SJSA1 (cell line): ENCODE measurements around the gene SHB. TPM values are rescaled to one million over a fixed set of nuclear protein-coding genes. Genes with fewer than 3 reads are reported as not detected.
A peak's percentile ranks its signal among the peaks of the same experiment; 100 is the strongest.

Experiments
- DNase-seq, 2 experiments: peaks; one replicate each; pipeline ENCODE4 v3.0.0-alpha.2; 2015 to 2020; ENCODE audit warnings: low spot score in 2 of 2, low read depth in 1 of 2
- H3K27ac ChIP-seq: fragments of 250-450 bp; sonication (Bioruptor Pico); 2 replicates; pipeline ENCODE4 v1.5.1; 2020; ENCODE audit warnings: mild to moderate bottlenecking, moderate library complexity
- H3K27me3 ChIP-seq: fragments of 250-450 bp; sonication (Bioruptor Pico); replicated peaks from 2 replicates; pipeline ENCODE4 v1.5.1; 2020; ENCODE audit warnings: mild to moderate bottlenecking, moderate library complexity
- H3K36me3 ChIP-seq: fragments of 250-450 bp; sonication (Bioruptor Pico); 2 replicates; pipeline ENCODE4 v1.5.1; 2020; ENCODE audit warnings: mild to moderate bottlenecking
- H3K4me1 ChIP-seq: fragments of 250-450 bp; sonication (Bioruptor Pico); replicated peaks from 2 replicates; pipeline ENCODE4 v1.6.1; 2021; ENCODE audit warnings: mild to moderate bottlenecking
- H3K4me3 ChIP-seq: fragments of 250-450 bp; sonication (Bioruptor Pico); 2 replicates; pipeline ENCODE4 v1.5.1; 2020; ENCODE audit warnings: mild to moderate bottlenecking
- H3K9me3 ChIP-seq: fragments of 250-450 bp; sonication (Bioruptor Pico); replicated peaks from 2 replicates; pipeline ENCODE4 v1.5.1; 2020; ENCODE audit warnings: mild to moderate bottlenecking
- total RNA-seq: library from RNA; depleted of rRNA; stranded (reverse); fragments of >200 nt; shearing (Covaris generic); gene quantifications from 2 replicates; pipeline ENCODE4 v1.2.3, GENCODE V29; 2014

The SHB gene
- total RNA-seq, 1 experiment from 2014 or later, result 19.3 TPM

- Histone ChIP-seq H3K27ac (no peak overlapping the region), H3K27me3 (no peaks in the 10 kb centered on the region), H3K4me1 (peaks cover 39% of the 10 kb centered on the region), H3K36me3 (peaks cover 57% of the 10 kb centered on the region), H3K9me3 (no peaks in the 10 kb centered on the region), H3K4me3 (no peak overlapping the region)
- DNase-seq, result no peak
Observed at GRCh38 chr9:38063363-38063707, 5.7 kb downstream of the SHB start.

GRCh38 chr9:38062498-38063362 lies 6.3 kb downstream of the SHB start:
- H3K4me3 ChIP-seq, result no peak overlapping the region
- H3K27me3 ChIP-seq, result no peaks in the 10 kb centered on the region
- DNase-seq, result peak in 1 of 2 experiments; percentile 51
- peaks cover 51% of the 10 kb centered on the region for H3K36me3 ChIP-seq
- H3K9me3 ChIP-seq, result no peaks in the 10 kb centered on the region
- H3K4me1 ChIP-seq, result peaks cover 39% of the 10 kb centered on the region
- H3K27ac ChIP-seq, result no peak overlapping the region

- Histone ChIP-seq H3K4me3 (no peak overlapping the region), H3K36me3 (peaks cover 44% of the 10 kb centered on the region), H3K9me3 (no peaks in the 10 kb centered on the region), H3K4me1 (peaks cover 39% of the 10 kb centered on the region), H3K27ac (no peak overlapping the region), H3K27me3 (no peaks in the 10 kb centered on the region)
- no peak for DNase-seq
Observed at GRCh38 chr9:38062106-38062497, 6.9 kb downstream of the SHB start.

GRCh38 chr9:38061326-38061977 lies 7.6 kb downstream of the SHB start:
- Histone ChIP-seq H3K27me3 (no peaks in the 10 kb centered on the region), H3K36me3 (peaks cover 39% of the 10 kb centered on the region), H3K4me3 (no peak overlapping the region), H3K27ac (no peak overlapping the region), H3K9me3 (no peaks in the 10 kb centered on the region), H3K4me1 (peaks cover 39% of the 10 kb centered on the region)
- no peak for DNase-seq

GRCh38 chr9:38060681-38061080 lies 8.3 kb downstream of the SHB start:
- Histone ChIP-seq H3K27ac (no peak overlapping the region), H3K4me3 (no peak overlapping the region), H3K36me3 (peaks cover 36% of the 10 kb centered on the region), H3K27me3 (no peaks in the 10 kb centered on the region), H3K9me3 (no peaks in the 10 kb centered on the region), H3K4me1 (peaks cover 35% of the 10 kb centered on the region)
- DNase-seq, result no peak

GRCh38 chr9:38059233-38059936 lies 9.6 kb downstream of the SHB start:
- no peak for DNase-seq
- H3K27ac ChIP-seq, result no peak overlapping the region
- H3K27me3 ChIP-seq, result no peaks in the 10 kb centered on the region
- no peaks in the 10 kb centered on the region for H3K9me3 ChIP-seq
- peaks cover 22% of the 10 kb centered on the region for H3K4me1 ChIP-seq
- no peak overlapping the region for H3K4me3 ChIP-seq
- peaks cover 30% of the 10 kb centered on the region for H3K36me3 ChIP-seq

- DNase-seq, result no peak
- Histone ChIP-seq H3K27ac (no peak overlapping the region), H3K36me3 (peaks cover 30% of the 10 kb centered on the region), H3K4me1 (peaks cover 19% of the 10 kb centered on the region), H3K27me3 (no peaks in the 10 kb centered on the region), H3K9me3 (no peaks in the 10 kb centered on the region), H3K4me3 (no peak overlapping the region)
Observed at GRCh38 chr9:38058452-38059232, 10.4 kb downstream of the SHB start.

GRCh38 chr9:38057416-38058195 lies 11.4 kb downstream of the SHB start:
- H3K4me1 ChIP-seq, result peaks cover 11% of the 10 kb centered on the region
- no peaks in the 10 kb centered on the region for H3K27me3 ChIP-seq
- no peaks in the 10 kb centered on the region for H3K9me3 ChIP-seq
- no peak overlapping the region for H3K4me3 ChIP-seq
- no peak overlapping the region for H3K27ac ChIP-seq
- peaks cover 23% of the 10 kb centered on the region for H3K36me3 ChIP-seq
- no peak for DNase-seq

- H3K9me3 ChIP-seq, result no peaks in the 10 kb centered on the region
- no peaks in the 10 kb centered on the region for H3K27me3 ChIP-seq
- H3K36me3 ChIP-seq, result peaks cover 20% of the 10 kb centered on the region
- no peak overlapping the region for H3K4me3 ChIP-seq
- no peak for DNase-seq
- peaks cover 4% of the 10 kb centered on the region for H3K4me1 ChIP-seq
- H3K27ac ChIP-seq, result no peak overlapping the region
Observed at GRCh38 chr9:38054653-38055052, 14.4 kb downstream of the SHB start.

GRCh38 chr9:38053697-38054461 lies 15.1 kb downstream of the SHB start:
- no peak for DNase-seq
- Histone ChIP-seq H3K27ac (no peak overlapping the region), H3K27me3 (no peaks in the 10 kb centered on the region), H3K4me3 (no peak overlapping the region), H3K36me3 (peaks cover 16% of the 10 kb centered on the region), H3K4me1 (peaks cover 5% of the 10 kb centered on the region), H3K9me3 (no peaks in the 10 kb centered on the region)

- peaks cover 23% of the 10 kb centered on the region for H3K4me1 ChIP-seq
- DNase-seq, result no peak
- no peaks in the 10 kb centered on the region for H3K27me3 ChIP-seq
- H3K36me3 ChIP-seq, result peaks cover 12% of the 10 kb centered on the region
- H3K9me3 ChIP-seq, result no peaks in the 10 kb centered on the region
- H3K4me3 ChIP-seq, result no peak overlapping the region
- no peak overlapping the region for H3K27ac ChIP-seq
Observed at GRCh38 chr9:38051780-38052546, 17.1 kb downstream of the SHB start.
